ENCODE results near the gene DDT.
"Not testable (repeated sequence)": the region's sequence is repeated elsewhere in the genome, so short reads cannot be mapped to it uniquely, and the experiment has no call there.

Gene DDT

GRCh38 chr22:23974345-23974744 is at the start of gene DDT:
Gene DDT (minus strand): TSS chr22:23974441. CDS start chr22:23974414, 27 bp downstream.
- H3K27ac ChIP-seq (ENCODE audit: low read depth, low read length); H3K27me3 ChIP-seq (ENCODE audit: control insufficient read depth, low read length); H3K9me2 ChIP-seq (replicated peaks; ENCODE audit: control insufficient read depth, low read length); H4K20me1 ChIP-seq (ENCODE audit: control insufficient read depth, insufficient read depth, low read depth, low read length); H3K9me3 ChIP-seq (ENCODE audit: control insufficient read depth, insufficient read depth, low read length); H3K4me3 ChIP-seq (ENCODE audit: low read length); H3K4me1 ChIP-seq (ENCODE audit: control insufficient read depth, low read length); H3K4me2 ChIP-seq (ENCODE audit: low read length); H3F3A ChIP-seq (ENCODE audit: control insufficient read depth, insufficient read depth): not testable (repeated sequence)
- Histone ChIP-seq H3K79me2 (ENCODE audit: control insufficient read depth, low read length) (peaks cover 27% of the 10 kb centered on the region), H3K36me3 (ENCODE audit: control insufficient read depth, low read length) (peaks cover 27% of the 10 kb centered on the region)

- Histone ChIP-seq H3K4me3 (ENCODE audit: low read length) (no peak overlapping the region), H3K27me3 (ENCODE audit: control insufficient read depth, low read length) (no peaks in the 10 kb centered on the region), H3K9me3 (ENCODE audit: control insufficient read depth, insufficient read depth, low read length) (no peaks in the 10 kb centered on the region), H3K79me2 (ENCODE audit: control insufficient read depth, low read length) (peaks cover 85% of the 10 kb centered on the region), H3F3A (ENCODE audit: control insufficient read depth, insufficient read depth) (0 out of 2 replicates have a peak, but pooled peaks cover 1% of the 10 kb centered on the region), H3K4me1 (ENCODE audit: control insufficient read depth, low read length) (peaks cover 16% of the 10 kb centered on the region), H3K4me2 (ENCODE audit: low read length) (no peak overlapping the region), H4K20me1 (ENCODE audit: control insufficient read depth, insufficient read depth, low read depth, low read length) (peaks cover 3% of the 10 kb centered on the region; the same call in 1 of the 2 replicates), H3K36me3 (ENCODE audit: control insufficient read depth, low read length) (no peaks in the 10 kb centered on the region), H3K9me2 (replicated peaks; ENCODE audit: control insufficient read depth, low read length) (no peaks in the 10 kb centered on the region), H3K27ac (ENCODE audit: low read depth, low read length) (no peak overlapping the region)
- TF ChIP-seq EZH2phosphoT487 (IDR thresholded peaks at IDR 0.05; ENCODE audit: borderline replicate concordance, low read length) (no peak), CTCF (IDR thresholded peaks at IDR 0.05; ENCODE audit: low read depth, low read length, poor library complexity, severe bottlenecking) (no peak)
These were observed 49.1 kb upstream of the DDT start for GRCh38 chr22:24023204-24023789.

- H3K9me3 ChIP-seq (ENCODE audit: control insufficient read depth, insufficient read depth, low read length): no peaks in the 10 kb centered on the region
- peaks cover 84% of the 10 kb centered on the region for H3K79me2 ChIP-seq (ENCODE audit: control insufficient read depth, low read length)
- H3K27me3 ChIP-seq (ENCODE audit: control insufficient read depth, low read length): no peaks in the 10 kb centered on the region
- H3K36me3 ChIP-seq (ENCODE audit: control insufficient read depth, low read length): peaks cover 5% of the 10 kb centered on the region
- peaks cover 5% of the 10 kb centered on the region for H3K4me1 ChIP-seq (ENCODE audit: control insufficient read depth, low read length)
- H3K4me3 ChIP-seq (ENCODE audit: low read length): no peak overlapping the region
- H3F3A ChIP-seq (ENCODE audit: control insufficient read depth, insufficient read depth): 0 out of 2 replicates have a peak, but pooled peaks cover 5% of the 10 kb centered on the region
- no peak overlapping the region for H3K27ac ChIP-seq (ENCODE audit: low read depth, low read length)
- H3K9me2 ChIP-seq (replicated peaks; ENCODE audit: control insufficient read depth, low read length): no peaks in the 10 kb centered on the region
- H3K4me2 ChIP-seq (ENCODE audit: low read length): no peak overlapping the region
- H4K20me1 ChIP-seq (ENCODE audit: control insufficient read depth, insufficient read depth, low read depth, low read length): no peaks in the 10 kb centered on the region; the same call in 1 of the 2 replicates
- TF ChIP-seq CTCF (IDR thresholded peaks at IDR 0.05; ENCODE audit: low read depth, low read length, poor library complexity, severe bottlenecking) (no peak), EZH2phosphoT487 (IDR thresholded peaks at IDR 0.05; ENCODE audit: borderline replicate concordance, low read length) (no peak)
These were observed 47.1 kb upstream of the DDT start for GRCh38 chr22:24021304-24021703.

GRCh38 chr22:24016156-24016555 is 41.9 kb upstream of the DDT start:
- Histone ChIP-seq H3K4me3 (ENCODE audit: low read length) (no peak overlapping the region), H3F3A (ENCODE audit: control insufficient read depth, insufficient read depth) (peaks cover 5% of the 10 kb centered on the region; the same call in 1 of the 2 replicates), H3K27me3 (ENCODE audit: control insufficient read depth, low read length) (no peaks in the 10 kb centered on the region), H3K9me3 (ENCODE audit: control insufficient read depth, insufficient read depth, low read length) (no peaks in the 10 kb centered on the region), H3K9me2 (replicated peaks; ENCODE audit: control insufficient read depth, low read length) (no peaks in the 10 kb centered on the region), H4K20me1 (ENCODE audit: control insufficient read depth, insufficient read depth, low read depth, low read length) (peaks cover 2% of the 10 kb centered on the region; the same call in 1 of the 2 replicates), H3K36me3 (ENCODE audit: control insufficient read depth, low read length) (peaks cover 9% of the 10 kb centered on the region), H3K4me1 (ENCODE audit: control insufficient read depth, low read length) (peaks cover 5% of the 10 kb centered on the region), H3K4me2 (ENCODE audit: low read length) (no peak overlapping the region), H3K79me2 (ENCODE audit: control insufficient read depth, low read length) (peaks cover 89% of the 10 kb centered on the region), H3K27ac (ENCODE audit: low read depth, low read length) (no peak overlapping the region)
- TF ChIP-seq EZH2phosphoT487 (IDR thresholded peaks at IDR 0.05; ENCODE audit: borderline replicate concordance, low read length) (no peak), CTCF (IDR thresholded peaks at IDR 0.05; ENCODE audit: low read depth, low read length, poor library complexity, severe bottlenecking) (no peak)
